HepG2 (cell line): Measurements from ENCODE around the gene PGC. TPM values are rescaled to one million over a fixed set of nuclear protein-coding genes. Genes with fewer than 3 reads are reported as not detected.

Source experiments
- DBP ChIP-seq: sonication (generic); formaldehyde crosslinking; IDR thresholded peaks from 2 replicates; pipeline ENCODE4 v1.4.0; 2020; ENCODE audit warnings: missing genetic modification reagents; ENCODE audit errors: not compliant biosample characterization
- EP300 ChIP-seq, 3 experiments: sonication (generic) in 1 of 3; formaldehyde crosslinking in 1 of 3; IDR thresholded peaks; 2 replicates each; pipeline versions ENCODE4 v1.5.1 to v1.6.1; 2011 to 2020; ENCODE audit warnings: low read depth in 2 of 3, low read length in 2 of 3, borderline replicate concordance in 1 of 3, improper control_type of control experiment in 1 of 3, mild to moderate bottlenecking in 1 of 3, missing genetic modification reagents in 1 of 3, moderate library complexity in 1 of 3
- HMG20B ChIP-seq: conservative IDR thresholded peaks from 2 replicates; pipeline ENCODE4 v1.6.1; 2016; ENCODE audit warnings: missing genetic modification reagents, missing compliant biosample characterization
- HNRNPK ChIP-seq: fragments of 200-400 bp; formaldehyde crosslinking; IDR thresholded peaks from 2 replicates; pipeline ENCODE4 v1.6.1; 2018; ENCODE audit warnings: low read length, low read depth, moderate library complexity, mild to moderate bottlenecking; ENCODE audit not compliant: poor library complexity, severe bottlenecking
- MED1 ChIP-seq: sonication (generic); formaldehyde crosslinking; IDR thresholded peaks from 2 replicates; pipeline ENCODE4 v1.4.0; 2020; ENCODE audit warnings: missing genetic modification reagents
- MEIS2 ChIP-seq: sonication (generic); formaldehyde crosslinking; IDR thresholded peaks from 2 replicates; pipeline ENCODE4 v1.9.0; 2021; ENCODE audit warnings: mild to moderate bottlenecking, missing genetic modification reagents
- NCOR1 ChIP-seq: fragments of 200-600 bp; sonication (generic); IDR thresholded peaks from 2 replicates; pipeline ENCODE4 v1.7.0; 2017; ENCODE audit warnings: antibody characterized with exemption, low read length, borderline replicate concordance
- NFRKB ChIP-seq: fragments of 450-650 bp; IDR thresholded peaks from 2 replicates; pipeline ENCODE4 v1.6.1; 2017
- PAWR ChIP-seq: sonication (generic); formaldehyde crosslinking; IDR thresholded peaks from 2 replicates; pipeline ENCODE4 v1.4.0; 2020; ENCODE audit warnings: missing genetic modification reagents, mild to moderate bottlenecking, borderline replicate concordance
- PHF20 ChIP-seq: sonication (generic); formaldehyde crosslinking; IDR thresholded peaks from 2 replicates; pipeline ENCODE4 v1.5.0; 2020; ENCODE audit warnings: mild to moderate bottlenecking, missing genetic modification reagents
- SOX13 ChIP-seq, 3 experiments: fragments of 450-650 bp in 1 of 3; sonication (generic) in 1 of 3; formaldehyde crosslinking in 1 of 3; IDR thresholded peaks in 2 of 3; conservative IDR thresholded peaks in 1 of 3; 2 replicates each; pipeline versions ENCODE4 v1.5.0 to v1.6.1; 2016 to 2020; ENCODE audit warnings: antibody characterized with exemption in 1 of 3, mild to moderate bottlenecking in 1 of 3, missing compliant biosample characterization in 1 of 3, missing genetic modification reagents in 1 of 3, moderate library complexity in 1 of 3
- TOE1 ChIP-seq: sonication (generic); formaldehyde crosslinking; IDR thresholded peaks from 2 replicates; pipeline ENCODE4 v1.4.0; 2020; ENCODE audit warnings: mild to moderate bottlenecking, missing genetic modification reagents
- YEATS2 ChIP-seq: sonication (generic); formaldehyde crosslinking; IDR thresholded peaks from 2 replicates; pipeline ENCODE4 v1.4.0; 2020; ENCODE audit warnings: missing genetic modification reagents, borderline replicate concordance
- ZBTB3 ChIP-seq: sonication (generic); formaldehyde crosslinking; IDR thresholded peaks from 2 replicates; pipeline ENCODE4 v1.4.0; 2020; ENCODE audit warnings: low read depth, mild to moderate bottlenecking, moderate library complexity, missing genetic modification reagents, borderline replicate concordance
- ZBTB42 ChIP-seq: sonication (generic); formaldehyde crosslinking; IDR thresholded peaks from 2 replicates; pipeline ENCODE4 v1.5.0; 2020; ENCODE audit warnings: mild to moderate bottlenecking, missing genetic modification reagents
- ZNF253 ChIP-seq: sonication (generic); formaldehyde crosslinking; IDR thresholded peaks from 2 replicates; pipeline ENCODE4 v1.8.0; 2022; ENCODE audit warnings: mild to moderate bottlenecking, missing genetic modification reagents, borderline replicate concordance
- ZNF530 ChIP-seq: sonication (generic); formaldehyde crosslinking; IDR thresholded peaks from 2 replicates; pipeline ENCODE4 v1.5.0; 2020; ENCODE audit warnings: low read depth, mild to moderate bottlenecking, missing genetic modification reagents
- ZNF576 ChIP-seq: sonication (generic); formaldehyde crosslinking; IDR thresholded peaks from 2 replicates; pipeline ENCODE4 v1.4.0; 2020; ENCODE audit warnings: mild to moderate bottlenecking, missing genetic modification reagents
- ZNF589 ChIP-seq: sonication (generic); formaldehyde crosslinking; conservative IDR thresholded peaks from 2 replicates; pipeline ENCODE4 v1.8.0; 2022; ENCODE audit warnings: mild to moderate bottlenecking, moderate library complexity, missing genetic modification reagents
- ZNF737 ChIP-seq: sonication (generic); formaldehyde crosslinking; IDR thresholded peaks from 2 replicates; pipeline ENCODE4 v1.5.0; 2020; ENCODE audit warnings: missing genetic modification reagents, mild to moderate bottlenecking, borderline replicate concordance
- ZSCAN5A ChIP-seq: sonication (generic); formaldehyde crosslinking; IDR thresholded peaks from 2 replicates; pipeline ENCODE4 v1.8.0; 2022; ENCODE audit warnings: mild to moderate bottlenecking, missing genetic modification reagents, borderline replicate concordance
- polyA plus RNA-seq, 8 experiments: library from polyadenylated mRNA; depleted of rRNA in 3 of 8; stranded (reverse) in 7 of 8; unstranded in 1 of 8; fragments of >200 nt; fragmentation: Illumina TruSeq in 4 of 8; extraction: Trizol in 4 of 8; gene quantifications; 2 replicates each; pipeline versions ENCODE4 v1.2.1 to v1.2.3, GENCODE V29; 2011 to 2016; ENCODE audit warnings: low read depth in 4 of 8, missing spikeins in 1 of 8, mixed read lengths in 1 of 8; ENCODE audit not compliant: insufficient read depth in 1 of 8
- total RNA-seq, 5 experiments: library from RNA; depleted of rRNA; stranded (reverse); fragments of >200 nt; fragmentation: Illumina TruSeq; extraction: Trizol; gene quantifications; 2 replicates each; pipeline ENCODE4 v1.2.3, GENCODE V29; 2016; ENCODE audit warnings: low read depth in 1 of 5
- TF ChIP-seq, protein P1 (sequence below): IDR thresholded peaks from 2 replicates; pipeline ENCODE4 v1.6.1; 2016; ENCODE audit warnings: missing genetic modification reagents, missing compliant biosample characterization

PGC gene
- total and polyA plus RNA-seq, 2 of the 13 experiments (the other 11 are each of a cell fraction or from before 2014, with no cell fraction given): 426 to 502 TPM

- TF ChIP-seq PAWR (CRISPR knock-in tag) (0 out of 2 replicates have a peak, but pooled peaks have one; percentile 63), SOX13 (IDR thresholded peaks at IDR 0.05) (no peak), SOX13 (CRISPR knock-in tag; conservative IDR thresholded peaks at IDR 0.05 in 1 of 2, IDR thresholded peaks at IDR 0.05 in 1 of 2) (peak in 1 of 2 experiments; percentile 28; a peak in 1 of 4 replicates), ZNF530 (CRISPR knock-in tag) (no peak), DBP (CRISPR knock-in tag) (no peak), HNRNPK (no peak), MEIS2 (CRISPR knock-in tag) (no peak; the same call in 1 of the 2 replicates), ZSCAN5A (CRISPR knock-in tag) (no peak), HMG20B (CRISPR knock-in tag) (no peak), ZNF253 (CRISPR knock-in tag) (no peak), ZBTB42 (CRISPR knock-in tag) (no peak), ZNF576 (CRISPR knock-in tag) (no peak), MED1 (CRISPR knock-in tag) (no peak), PHF20 (CRISPR knock-in tag) (no peak), ZNF589 (CRISPR knock-in tag) (no peak), NCOR1 (no peak), YEATS2 (no peak), TOE1 (CRISPR knock-in tag) (no peak), ZNF737 (CRISPR knock-in tag) (no peak), ZBTB3 (no peak), NFRKB (no peak), EP300 (IDR thresholded peaks at IDR 0.05; ENCODE audit: low read depth in 2 of 2, low read length in 2 of 2) (no peak; a peak in 1 of 4 replicates), EP300 (CRISPR knock-in tag; IDR thresholded peaks at IDR 0.05; ENCODE audit: borderline replicate concordance) (no peak)
- TF ChIP-seq, protein P1, sequence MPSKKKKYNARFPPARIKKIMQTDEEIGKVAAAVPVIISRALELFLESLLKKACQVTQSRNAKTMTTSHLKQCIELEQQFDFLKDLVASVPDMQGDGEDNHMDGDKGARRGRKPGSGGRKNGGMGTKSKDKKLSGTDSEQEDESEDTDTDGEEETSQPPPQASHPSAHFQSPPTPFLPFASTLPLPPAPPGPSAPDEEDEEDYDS (CRISPR knock-in tag): no peak
Measured at GRCh38 chr6:41724586-41725501, 22.4 kb downstream of the PGC start (continued).
